ENCODE results near the gene INPP4A. TPM values are rescaled to one million over a fixed set of nuclear protein-coding genes. Genes with fewer than 3 reads are reported as not detected.

The INPP4A gene
- total and polyA plus RNA-seq, 2 donors (not counting 3 experiments of a cell fraction or from before 2014, with no cell fraction given) = 14.9 to 28.8 TPM

- TF ChIP-seq EZH2 (IDR thresholded peaks at IDR 0.05; ENCODE audit: borderline replicate concordance, low read depth, low read length, severe bottlenecking) = no peak
- no peak for TF ChIP-seq JUN (IDR thresholded peaks at IDR 0.05; ENCODE audit: borderline replicate concordance, insufficient read depth, insufficient read length, low read depth)
- no peak for TF ChIP-seq MYC (IDR thresholded peaks at IDR 0.05; ENCODE audit: low read depth, low read length)
- TF ChIP-seq POLR2AphosphoS5 (IDR thresholded peaks at IDR 0.05; ENCODE audit: insufficient read depth, low read depth, low read length) = no peak
- TF ChIP-seq, protein P1, sequence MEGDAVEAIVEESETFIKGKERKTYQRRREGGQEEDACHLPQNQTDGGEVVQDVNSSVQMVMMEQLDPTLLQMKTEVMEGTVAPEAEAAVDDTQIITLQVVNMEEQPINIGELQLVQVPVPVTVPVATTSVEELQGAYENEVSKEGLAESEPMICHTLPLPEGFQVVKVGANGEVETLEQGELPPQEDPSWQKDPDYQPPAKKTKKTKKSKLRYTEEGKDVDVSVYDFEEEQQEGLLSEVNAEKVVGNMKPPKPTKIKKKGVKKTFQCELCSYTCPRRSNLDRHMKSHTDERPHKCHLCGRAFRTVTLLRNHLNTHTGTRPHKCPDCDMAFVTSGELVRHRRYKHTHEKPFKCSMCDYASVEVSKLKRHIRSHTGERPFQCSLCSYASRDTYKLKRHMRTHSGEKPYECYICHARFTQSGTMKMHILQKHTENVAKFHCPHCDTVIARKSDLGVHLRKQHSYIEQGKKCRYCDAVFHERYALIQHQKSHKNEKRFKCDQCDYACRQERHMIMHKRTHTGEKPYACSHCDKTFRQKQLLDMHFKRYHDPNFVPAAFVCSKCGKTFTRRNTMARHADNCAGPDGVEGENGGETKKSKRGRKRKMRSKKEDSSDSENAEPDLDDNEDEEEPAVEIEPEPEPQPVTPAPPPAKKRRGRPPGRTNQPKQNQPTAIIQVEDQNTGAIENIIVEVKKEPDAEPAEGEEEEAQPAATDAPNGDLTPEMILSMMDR (IDR thresholded peaks at IDR 0.05; ENCODE audit: extremely low read depth in 1 of 2, insufficient read depth in 1 of 2, low read depth in 1 of 2, low read length in 2 of 2) = no peak
- TF ChIP-seq POLR2A (IDR thresholded peaks at IDR 0.05; ENCODE audit: low read depth, low read length) = no peak
- TF ChIP-seq GATA2 (IDR thresholded peaks at IDR 0.05; ENCODE audit: insufficient read depth, insufficient read length, low read depth, low read length) = no peak
- no peak for TF ChIP-seq MAX (IDR thresholded peaks at IDR 0.05; ENCODE audit: insufficient read depth, insufficient read length)
- no peak for TF ChIP-seq FOS (IDR thresholded peaks at IDR 0.05; ENCODE audit: borderline replicate concordance, insufficient read depth, low read length)
- no peak overlapping the region for H3K27ac ChIP-seq (ENCODE audit: insufficient read depth, low read depth, low read length)
- H4K20me1 ChIP-seq (replicated peaks; ENCODE audit: control insufficient read depth, extremely low read depth, insufficient read depth, low read length) = no peaks in the 10 kb centered on the region
- no peak overlapping the region for H3K4me2 ChIP-seq (ENCODE audit: insufficient read depth, low read length)
- POLR2A ChIA-PET = no interaction called here
- H3K79me2 ChIP-seq (ENCODE audit: control insufficient read depth, insufficient read depth, low read length) = peaks cover 26% of the 10 kb centered on the region
- intact Hi-C loops (cut with micrococcal nuclease) (no loop called here), dilution Hi-C loops (cut with MboI; ENCODE audit: extremely low pct_ligation_motif_present, low sequenced_read_pairs) (no loop called here)
- no peaks in the 10 kb centered on the region for H3K9me3 ChIP-seq (replicated peaks; ENCODE audit: control insufficient read depth, insufficient read depth, low read length)
- DNase-seq (ENCODE audit: low read depth, low spot score) (no peak), FAIRE-seq (no peak)
- H3K4me3 ChIP-seq (replicated peaks in 1 of 3; ENCODE audit: insufficient read depth in 1 of 3, low read depth in 1 of 3, low read length in 3 of 3) = no peak overlapping the region
- no peak overlapping the region for H3K9ac ChIP-seq (replicated peaks; ENCODE audit: extremely low read depth, insufficient read depth, low read length)
- H2AFZ ChIP-seq (ENCODE audit: low read depth, low read length) = no peak overlapping the region
- no TSS peak for BruUV-seq (replicated peaks)
- CTCF ChIA-PET = interaction anchor here (1.2 kb wide), 1 partner anchor 223 kb away, joined by 5 read pairs; no protein-coding TSS in a partner anchor
- H3K36me3 ChIP-seq (ENCODE audit: control insufficient read depth in 2 of 2, extremely low read depth in 1 of 2, insufficient read depth in 2 of 2, low read length in 2 of 2) = peaks cover 16 to 23% of the 10 kb centered on the region in 2 experiments
- H3K27me3 ChIP-seq (ENCODE audit: control insufficient read depth in 2 of 2, insufficient read depth in 2 of 2, low read length in 2 of 2) = no peaks in the 10 kb centered on the region
- peaks cover 20% of the 10 kb centered on the region for H3K4me1 ChIP-seq (ENCODE audit: control insufficient read depth, extremely low read depth, insufficient read depth, low read length)
- H3K9me1 ChIP-seq (replicated peaks; ENCODE audit: control insufficient read depth, extremely low read depth, insufficient read depth, low read length) = no peaks in the 10 kb centered on the region
These were observed 169.5 kb downstream of the INPP4A start for GRCh38 chr2:98614024-98614739.

Data from endothelial cell of umbilical vein (primary cell).